GM13977 (cell line): ENCODE results near the gene CEL.

Source experiments
- DNase-seq: peaks from one replicate; pipeline ENCODE4 v3.0.0; 2012; ENCODE audit warnings: low spot score
- in situ Hi-C: fragments of 300-500 bp; cut with MboI; formaldehyde crosslinking; loops from one replicate; pipeline ENCODE4 v1.12.0; 2022; ENCODE audit warnings: low sequenced_read_pairs, low pct_unique_long_range_greater_than_20kb, mixed read lengths, inconsistent platforms; ENCODE audit not compliant: unreplicated experiment
- TF ChIP-seq, protein P1 (sequence below): IDR thresholded peaks from 2 replicates; pipeline ENCODE4 v1.5.1; 2012; ENCODE audit warnings: mild to moderate bottlenecking, control low read depth; ENCODE audit not compliant: insufficient read depth; ENCODE audit errors: extremely low read depth, missing control alignments

Gene CEL

DNA sequence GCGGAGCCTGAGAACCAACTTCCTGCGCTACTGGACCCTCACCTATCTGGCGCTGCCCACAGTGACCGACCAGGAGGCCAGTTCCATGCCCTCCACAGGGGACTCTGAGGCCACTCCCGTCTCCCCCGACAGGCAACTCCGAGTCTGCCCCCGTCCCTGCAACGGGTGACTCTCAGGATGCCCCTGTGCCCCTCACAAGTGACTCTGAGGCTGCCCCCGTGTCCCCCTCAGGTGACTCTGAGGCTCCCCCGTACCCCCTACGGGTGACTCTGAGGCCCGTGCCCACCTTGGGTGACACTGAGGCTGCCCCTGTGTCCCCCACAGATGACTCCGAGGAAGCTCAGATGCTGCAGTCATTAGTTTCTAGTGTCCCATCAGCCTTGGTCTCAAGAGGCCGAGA lies 25.1 kb downstream of the CEL start:
- no peak for DNase-seq
- in situ Hi-C loops, result no loop called here
- TF ChIP-seq, protein P1, sequence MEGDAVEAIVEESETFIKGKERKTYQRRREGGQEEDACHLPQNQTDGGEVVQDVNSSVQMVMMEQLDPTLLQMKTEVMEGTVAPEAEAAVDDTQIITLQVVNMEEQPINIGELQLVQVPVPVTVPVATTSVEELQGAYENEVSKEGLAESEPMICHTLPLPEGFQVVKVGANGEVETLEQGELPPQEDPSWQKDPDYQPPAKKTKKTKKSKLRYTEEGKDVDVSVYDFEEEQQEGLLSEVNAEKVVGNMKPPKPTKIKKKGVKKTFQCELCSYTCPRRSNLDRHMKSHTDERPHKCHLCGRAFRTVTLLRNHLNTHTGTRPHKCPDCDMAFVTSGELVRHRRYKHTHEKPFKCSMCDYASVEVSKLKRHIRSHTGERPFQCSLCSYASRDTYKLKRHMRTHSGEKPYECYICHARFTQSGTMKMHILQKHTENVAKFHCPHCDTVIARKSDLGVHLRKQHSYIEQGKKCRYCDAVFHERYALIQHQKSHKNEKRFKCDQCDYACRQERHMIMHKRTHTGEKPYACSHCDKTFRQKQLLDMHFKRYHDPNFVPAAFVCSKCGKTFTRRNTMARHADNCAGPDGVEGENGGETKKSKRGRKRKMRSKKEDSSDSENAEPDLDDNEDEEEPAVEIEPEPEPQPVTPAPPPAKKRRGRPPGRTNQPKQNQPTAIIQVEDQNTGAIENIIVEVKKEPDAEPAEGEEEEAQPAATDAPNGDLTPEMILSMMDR, result no peak

DNA sequence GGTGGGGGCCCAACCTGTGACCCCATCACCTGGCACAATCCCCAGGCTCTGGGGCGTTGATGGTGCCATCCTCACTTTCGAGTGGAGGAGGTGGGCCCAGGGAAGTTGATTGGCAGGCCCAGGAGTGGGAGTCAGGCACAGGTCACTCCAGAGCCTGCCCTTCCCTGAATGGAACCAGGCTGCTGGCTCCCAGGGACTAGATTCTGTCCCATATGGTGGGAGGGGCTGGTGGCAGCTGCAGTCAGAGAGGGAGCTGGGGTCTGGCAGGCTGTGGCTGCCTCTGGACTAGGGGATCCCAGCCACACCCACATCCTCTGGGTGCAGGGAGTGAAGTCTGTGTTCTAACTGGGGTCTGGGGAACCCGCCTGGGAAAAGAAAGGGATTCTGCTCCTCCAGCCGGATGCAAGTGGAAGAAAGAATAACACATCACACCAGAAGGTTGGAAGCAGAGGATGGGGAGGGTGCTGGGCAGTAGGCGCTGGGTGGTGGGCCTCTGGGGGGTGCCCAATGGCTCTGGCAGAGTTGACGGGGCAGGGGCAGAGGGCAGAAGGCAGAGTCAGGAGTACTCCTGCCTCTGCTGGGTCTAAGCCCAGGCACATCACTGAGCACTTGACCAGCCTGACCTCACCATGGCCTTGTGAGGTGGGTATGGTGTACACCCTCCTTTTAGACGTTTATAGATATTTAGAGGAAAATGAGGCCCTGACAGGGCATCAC lies 25.8 kb downstream of the CEL start:
- TF ChIP-seq, protein P1, result no peak
- no peak for DNase-seq
- in situ Hi-C loops, result no loop called here

DNA sequence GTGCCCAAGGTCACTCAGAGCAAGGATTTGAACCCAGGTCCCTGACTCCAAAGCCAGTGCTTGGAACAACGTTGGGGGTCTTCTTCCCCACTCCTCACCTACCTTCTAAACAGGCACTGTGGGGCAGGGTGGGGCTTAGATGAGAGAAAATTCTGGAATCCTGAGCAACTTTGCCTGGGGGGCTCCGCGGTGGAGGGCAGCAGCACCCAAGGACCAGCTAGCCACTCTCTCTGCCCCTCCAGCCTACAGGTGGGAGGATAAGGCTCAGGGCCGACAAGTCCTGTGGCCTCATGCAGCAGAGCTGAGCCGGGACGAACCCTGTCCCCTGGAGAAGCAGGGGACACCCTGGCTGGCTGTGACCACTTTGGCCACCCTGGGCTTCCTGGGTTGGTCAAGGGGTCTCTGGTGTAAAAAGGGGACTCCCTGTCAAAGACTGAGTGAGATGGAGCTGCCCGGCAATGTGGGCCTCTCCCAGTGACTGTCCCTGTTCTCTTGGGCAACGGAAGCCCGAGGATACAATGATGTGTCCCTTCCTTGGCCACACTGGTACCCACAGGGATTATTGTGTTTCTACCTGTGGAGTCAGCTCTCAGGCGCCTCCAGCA lies 26.5 kb downstream of the CEL start:
- in situ Hi-C loops, result no loop called here
- TF ChIP-seq, protein P1, result no peak
- DNase-seq, result no peak

DNA sequence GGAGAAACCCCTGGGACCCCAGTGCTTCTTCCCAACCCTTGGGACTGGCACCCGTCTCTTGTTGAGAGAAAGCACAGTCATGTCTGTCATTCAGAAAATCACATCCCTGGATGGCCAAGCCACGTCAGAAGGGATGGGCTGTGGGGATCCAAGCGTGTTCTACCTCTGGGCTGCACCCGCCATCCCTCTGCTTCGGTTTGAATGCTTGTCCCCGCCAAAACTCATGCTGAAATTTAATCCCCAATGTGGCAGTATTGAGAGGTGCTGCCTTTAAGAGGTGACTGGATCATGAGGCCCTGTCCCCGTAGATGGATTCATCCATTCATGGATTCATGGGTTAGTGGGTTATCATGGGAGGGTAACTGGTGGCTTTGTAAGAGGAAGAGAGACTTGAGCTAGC lies 27.0 kb downstream of the CEL start:
- in situ Hi-C loops, result no loop called here
- TF ChIP-seq, protein P1, result no peak
- no peak for DNase-seq

DNA sequence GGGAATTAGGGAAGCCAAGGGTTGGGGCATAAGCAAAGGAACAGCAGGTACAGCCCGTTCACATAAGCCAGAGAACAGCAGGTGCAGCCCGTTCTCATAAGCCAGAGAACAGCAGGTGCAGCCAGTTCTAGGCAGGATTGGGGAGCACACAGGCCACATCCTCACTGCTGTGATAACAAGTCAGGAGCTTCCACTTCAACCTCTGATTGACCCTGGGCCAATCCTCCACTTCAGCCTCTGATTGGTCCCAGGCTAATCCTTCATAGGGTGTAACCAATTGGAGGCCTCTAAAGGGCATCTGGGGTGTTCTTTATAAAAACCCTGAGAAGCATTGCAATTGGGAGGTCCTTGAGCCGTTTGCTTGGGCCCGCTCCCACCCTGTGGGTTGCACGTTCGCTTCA lies 27.5 kb downstream of the CEL start:
- TF ChIP-seq, protein P1, result no peak
- no peak for DNase-seq
- in situ Hi-C loops, result no loop called here

DNA sequence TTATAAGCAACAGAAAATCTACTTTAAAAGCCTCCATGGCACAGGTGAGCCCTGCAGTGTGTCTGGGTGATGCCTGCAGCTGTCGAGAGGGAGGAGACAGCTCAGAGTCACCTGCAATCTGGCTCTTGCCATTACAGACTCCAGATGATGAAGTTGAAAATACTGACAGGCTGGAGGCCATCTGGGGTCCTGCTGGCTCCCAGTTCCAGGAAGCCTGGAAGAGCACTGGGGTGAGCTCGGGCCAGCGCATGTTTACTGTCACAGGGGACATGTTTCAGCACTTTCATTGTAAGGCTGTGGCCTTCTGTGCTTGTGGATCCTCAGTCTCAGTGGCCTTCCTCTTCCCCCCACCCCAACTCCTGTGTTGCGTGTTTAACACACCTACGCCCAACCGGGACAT lies 28.4 kb downstream of the CEL start:
- in situ Hi-C loops, result loop anchor here (10.0 kb wide), 1 partner anchor 55 kb away; no protein-coding TSS in a partner anchor
- TF ChIP-seq, protein P1, result no peak
- no peak for DNase-seq
